Measurements from ENCODE around the gene MED13L.

The MED13L gene

GRCh38 chr12:116059904-116060303 lies 217.6 kb downstream of the MED13L start:
- Histone ChIP-seq H3K4me3 (ENCODE audit: control insufficient read depth in 1 of 7, extremely low read depth in 1 of 7, insufficient read depth in 4 of 7, low read depth in 2 of 7, low read length in 6 of 7) (no peak overlapping the region), H3K27me3 (replicated peaks in 2 of 5; ENCODE audit: control insufficient read depth in 4 of 5, insufficient read depth in 5 of 5, low read length in 4 of 5) (no peaks in the 10 kb centered on the region), H3K36me3 (ENCODE audit: control insufficient read depth in 4 of 4, insufficient read depth in 4 of 4, low read length in 3 of 4) (peaks cover 0 to 7% (median 1%) of the 10 kb centered on the region in 4 experiments), H3K27ac (ENCODE audit: insufficient read depth in 1 of 2, low read depth in 1 of 2, low read length in 2 of 2, poor library complexity in 1 of 2, severe bottlenecking in 2 of 2) (no peak overlapping the region), H3K9me3 (ENCODE audit: control extremely low read depth in 1 of 5, control insufficient read depth in 4 of 5, insufficient read depth in 2 of 5, low read depth in 1 of 5, low read length in 4 of 5) (no peaks in the 10 kb centered on the region), H3K4me1 (ENCODE audit: control extremely low read depth in 1 of 4, control insufficient read depth in 4 of 4, insufficient read depth in 4 of 4, low read length in 3 of 4) (peaks cover 0 to 6% (median under 1%) of the 10 kb centered on the region in 4 experiments)
- 100% methylated on average over 2 of the region's 4 CpGs for WGBS (ENCODE audit: insufficient coverage)
- no peak for DNase-seq
- POLR2A ChIA-PET = interaction anchor here (0.7 kb wide), 1 partner anchor 15 kb away, joined by 4 read pairs; no protein-coding TSS in a partner anchor
- CTCF ChIA-PET = interaction anchor here (1.2 kb wide), 1 partner anchor 61 kb away, joined by 4 read pairs; no protein-coding TSS in a partner anchor

GRCh38 chr12:116058574-116058973 lies 218.9 kb downstream of the MED13L start:
- H3K36me3 ChIP-seq (ENCODE audit: control insufficient read depth in 4 of 4, insufficient read depth in 4 of 4, low read length in 3 of 4) = peaks cover 0 to 3% (median 0%) of the 10 kb centered on the region in 4 experiments
- ChIA-PET POLR2A (no interaction called here), CTCF (interaction anchor here (0.8 kb wide), 1 partner anchor 10 kb away, joined by 4 read pairs; no protein-coding TSS in a partner anchor)
- H3K4me3 ChIP-seq (ENCODE audit: control insufficient read depth in 1 of 7, extremely low read depth in 1 of 7, insufficient read depth in 4 of 7, low read depth in 2 of 7, low read length in 6 of 7) = no peak overlapping the region
- no peak overlapping the region for H3K27ac ChIP-seq (ENCODE audit: insufficient read depth in 1 of 2, low read depth in 1 of 2, low read length in 2 of 2, poor library complexity in 1 of 2, severe bottlenecking in 2 of 2)
- H3K27me3 ChIP-seq (replicated peaks in 2 of 5; ENCODE audit: control insufficient read depth in 4 of 5, insufficient read depth in 5 of 5, low read length in 4 of 5) = no peaks in the 10 kb centered on the region
- DNase-seq = no peak
- peaks cover 0 to 6% (median under 1%) of the 10 kb centered on the region in 4 experiments for H3K4me1 ChIP-seq (ENCODE audit: control extremely low read depth in 1 of 4, control insufficient read depth in 4 of 4, insufficient read depth in 4 of 4, low read length in 3 of 4)
- H3K9me3 ChIP-seq (ENCODE audit: control extremely low read depth in 1 of 5, control insufficient read depth in 4 of 5, insufficient read depth in 2 of 5, low read depth in 1 of 5, low read length in 4 of 5) = no peaks in the 10 kb centered on the region
- whole genome bisulfite sequencing (ENCODE audit: insufficient coverage) = no CpG with 5 or more reads among the region's 3 CpGs

- WGBS (ENCODE audit: insufficient coverage) = no CpG with 5 or more reads among the region's 3 CpGs
- no peaks in the 10 kb centered on the region for H3K36me3 ChIP-seq (ENCODE audit: control insufficient read depth in 4 of 4, insufficient read depth in 4 of 4, low read length in 3 of 4)
Measured at GRCh38 chr12:116057356-116057755, 220.1 kb downstream of the MED13L start.

GRCh38 chr12:116055895-116056607 lies 221.4 kb downstream of the MED13L start:
- no peaks in the 10 kb centered on the region for H3K27me3 ChIP-seq (replicated peaks in 2 of 5; ENCODE audit: control insufficient read depth in 4 of 5, insufficient read depth in 5 of 5, low read length in 4 of 5)
- peaks cover 0 to 6% (median under 1%) of the 10 kb centered on the region in 4 experiments for H3K4me1 ChIP-seq (ENCODE audit: control extremely low read depth in 1 of 4, control insufficient read depth in 4 of 4, insufficient read depth in 4 of 4, low read length in 3 of 4)
- H3K36me3 ChIP-seq (ENCODE audit: control insufficient read depth in 4 of 4, insufficient read depth in 4 of 4, low read length in 3 of 4) = no peaks in the 10 kb centered on the region
- DNase-seq = peak in 2 of 3 donors; percentile 57 to 69
- WGBS (ENCODE audit: insufficient coverage) = 89% methylated on average over 1 of the region's 3 CpGs
- H3K9me3 ChIP-seq (ENCODE audit: control extremely low read depth in 1 of 5, control insufficient read depth in 4 of 5, insufficient read depth in 2 of 5, low read depth in 1 of 5, low read length in 4 of 5) = no peaks in the 10 kb centered on the region
- H3K4me3 ChIP-seq (ENCODE audit: control insufficient read depth in 1 of 7, extremely low read depth in 1 of 7, insufficient read depth in 4 of 7, low read depth in 2 of 7, low read length in 6 of 7) = no peak overlapping the region
- CTCF ChIA-PET = interaction anchor here (0.6 to 2.1 kb wide), 2 partner anchors 12 to 641 kb away, joined by 3 to 6 read pairs; no protein-coding TSS in a partner anchor
- H3K27ac ChIP-seq (ENCODE audit: insufficient read depth in 1 of 2, low read depth in 1 of 2, low read length in 2 of 2, poor library complexity in 1 of 2, severe bottlenecking in 2 of 2) = no peak overlapping the region
- POLR2A ChIA-PET = no interaction called here

More at GRCh38 chr12:116057356-116057755, 220.1 kb downstream of the MED13L start:
- Histone ChIP-seq H3K4me3 (ENCODE audit: control insufficient read depth in 1 of 7, extremely low read depth in 1 of 7, insufficient read depth in 4 of 7, low read depth in 2 of 7, low read length in 6 of 7) (no peak overlapping the region), H3K4me1 (ENCODE audit: control extremely low read depth in 1 of 4, control insufficient read depth in 4 of 4, insufficient read depth in 4 of 4, low read length in 3 of 4) (peaks cover 0 to 6% (median under 1%) of the 10 kb centered on the region in 4 experiments), H3K9me3 (ENCODE audit: control extremely low read depth in 1 of 5, control insufficient read depth in 4 of 5, insufficient read depth in 2 of 5, low read depth in 1 of 5, low read length in 4 of 5) (no peaks in the 10 kb centered on the region), H3K27me3 (replicated peaks in 2 of 5; ENCODE audit: control insufficient read depth in 4 of 5, insufficient read depth in 5 of 5, low read length in 4 of 5) (no peaks in the 10 kb centered on the region), H3K27ac (ENCODE audit: insufficient read depth in 1 of 2, low read depth in 1 of 2, low read length in 2 of 2, poor library complexity in 1 of 2, severe bottlenecking in 2 of 2) (no peak overlapping the region)
- CTCF ChIA-PET = interaction anchor here (0.6 kb wide), 1 partner anchor 1125 kb away, joined by 3 read pairs; no protein-coding TSS in a partner anchor
- DNase-seq = no peak
- POLR2A ChIA-PET = no interaction called here

- CTCF ChIA-PET = interaction anchor here (1.6 to 2.1 kb wide), 2 partner anchors 11 to 14 kb away, joined by 5 to 6 read pairs; no protein-coding TSS in a partner anchor
- POLR2A ChIA-PET = no interaction called here
- Histone ChIP-seq H3K27me3 (replicated peaks in 2 of 5; ENCODE audit: control insufficient read depth in 4 of 5, insufficient read depth in 5 of 5, low read length in 4 of 5) (no peaks in the 10 kb centered on the region), H3K36me3 (ENCODE audit: control insufficient read depth in 4 of 4, insufficient read depth in 4 of 4, low read length in 3 of 4) (no peaks in the 10 kb centered on the region), H3K27ac (ENCODE audit: insufficient read depth in 1 of 2, low read depth in 1 of 2, low read length in 2 of 2, poor library complexity in 1 of 2, severe bottlenecking in 2 of 2) (no peak overlapping the region), H3K9me3 (ENCODE audit: control extremely low read depth in 1 of 5, control insufficient read depth in 4 of 5, insufficient read depth in 2 of 5, low read depth in 1 of 5, low read length in 4 of 5) (no peaks in the 10 kb centered on the region), H3K4me3 (ENCODE audit: control insufficient read depth in 1 of 7, extremely low read depth in 1 of 7, insufficient read depth in 4 of 7, low read depth in 2 of 7, low read length in 6 of 7) (no peak overlapping the region), H3K4me1 (ENCODE audit: control extremely low read depth in 1 of 4, control insufficient read depth in 4 of 4, insufficient read depth in 4 of 4, low read length in 3 of 4) (peaks cover 0 to 16% (median 2%) of the 10 kb centered on the region in 4 experiments)
- no peak for DNase-seq
- WGBS (ENCODE audit: insufficient coverage) = 100% methylated on average over 1 of the region's 2 CpGs
Measured at GRCh38 chr12:116054280-116054679, 223.2 kb downstream of the MED13L start.

- POLR2A ChIA-PET = no interaction called here
- Histone ChIP-seq H3K4me1 (ENCODE audit: control extremely low read depth in 1 of 4, control insufficient read depth in 4 of 4, insufficient read depth in 4 of 4, low read length in 3 of 4) (peaks cover 0 to 20% (median 4%) of the 10 kb centered on the region in 4 experiments), H3K9me3 (ENCODE audit: control extremely low read depth in 1 of 5, control insufficient read depth in 4 of 5, insufficient read depth in 2 of 5, low read depth in 1 of 5, low read length in 4 of 5) (no peaks in the 10 kb centered on the region), H3K27ac (ENCODE audit: insufficient read depth in 1 of 2, low read depth in 1 of 2, low read length in 2 of 2, poor library complexity in 1 of 2, severe bottlenecking in 2 of 2) (no peak overlapping the region), H3K27me3 (replicated peaks in 2 of 5; ENCODE audit: control insufficient read depth in 4 of 5, insufficient read depth in 5 of 5, low read length in 4 of 5) (no peaks in the 10 kb centered on the region), H3K36me3 (ENCODE audit: control insufficient read depth in 4 of 4, insufficient read depth in 4 of 4, low read length in 3 of 4) (no peaks in the 10 kb centered on the region), H3K4me3 (ENCODE audit: control insufficient read depth in 1 of 7, extremely low read depth in 1 of 7, insufficient read depth in 4 of 7, low read depth in 2 of 7, low read length in 6 of 7) (no peak overlapping the region)
- no peak for DNase-seq
- CTCF ChIA-PET = interaction anchor here (1.6 kb wide), 1 partner anchor 15 kb away, joined by 5 read pairs; no protein-coding TSS in a partner anchor
- WGBS (ENCODE audit: insufficient coverage) = 93% methylated on average over 3 of the region's 3 CpGs
Measured at GRCh38 chr12:116053479-116054200, 223.9 kb downstream of the MED13L start.

Data from common myeloid progenitor, CD34-positive (primary cell).